IPS-NIHi11 (cell line): ENCODE measurements around the gene TERF2IP.
A peak's percentile ranks its signal among the peaks of the same experiment; 100 is the strongest.

Experiments
- DNase-seq: peaks from one replicate; pipeline ENCODE4 v3.0.0; 2012; ENCODE audit warnings: mixed read lengths, low spot score

The TERF2IP gene

DNA sequence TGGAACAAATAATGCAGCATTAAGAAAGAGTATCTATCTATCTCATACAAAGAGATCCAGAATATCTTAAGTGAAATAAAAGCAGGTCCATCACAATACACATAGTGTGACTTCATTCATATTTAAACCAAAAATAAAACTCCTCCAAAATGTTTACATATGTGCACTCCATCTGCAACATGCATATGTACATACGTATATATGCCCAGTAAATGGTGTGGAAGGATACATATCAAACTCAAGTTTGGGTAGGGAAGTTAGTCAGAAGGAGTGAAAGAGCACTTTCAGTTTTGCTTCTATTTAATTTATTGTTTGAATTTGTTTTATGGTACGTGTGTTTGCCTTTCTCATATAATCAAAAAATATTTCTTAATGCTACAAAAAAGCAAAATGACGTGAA is 12.5 kb upstream of the TERF2IP start:
- no peak for DNase-seq

DNA sequence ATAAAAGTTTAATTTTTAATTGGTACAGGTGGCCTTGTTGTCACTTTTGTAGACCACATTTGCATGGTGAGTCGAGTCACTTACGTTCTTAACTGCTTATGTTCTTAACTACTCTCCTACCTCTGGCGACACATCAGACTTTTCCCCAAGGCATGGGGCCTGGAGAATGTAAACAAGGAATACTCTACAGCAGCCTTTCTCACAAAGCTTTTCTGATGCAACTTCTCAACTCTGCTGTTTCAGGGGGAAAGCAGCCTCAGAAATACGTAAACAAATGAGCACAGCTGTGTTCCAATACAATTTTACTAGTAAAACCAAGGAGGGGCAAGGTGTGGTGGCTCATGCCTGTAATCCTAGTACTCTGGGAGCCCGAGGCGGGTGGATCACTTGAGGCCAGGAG is 7.0 kb upstream of the TERF2IP start:
- no peak for DNase-seq

DNA sequence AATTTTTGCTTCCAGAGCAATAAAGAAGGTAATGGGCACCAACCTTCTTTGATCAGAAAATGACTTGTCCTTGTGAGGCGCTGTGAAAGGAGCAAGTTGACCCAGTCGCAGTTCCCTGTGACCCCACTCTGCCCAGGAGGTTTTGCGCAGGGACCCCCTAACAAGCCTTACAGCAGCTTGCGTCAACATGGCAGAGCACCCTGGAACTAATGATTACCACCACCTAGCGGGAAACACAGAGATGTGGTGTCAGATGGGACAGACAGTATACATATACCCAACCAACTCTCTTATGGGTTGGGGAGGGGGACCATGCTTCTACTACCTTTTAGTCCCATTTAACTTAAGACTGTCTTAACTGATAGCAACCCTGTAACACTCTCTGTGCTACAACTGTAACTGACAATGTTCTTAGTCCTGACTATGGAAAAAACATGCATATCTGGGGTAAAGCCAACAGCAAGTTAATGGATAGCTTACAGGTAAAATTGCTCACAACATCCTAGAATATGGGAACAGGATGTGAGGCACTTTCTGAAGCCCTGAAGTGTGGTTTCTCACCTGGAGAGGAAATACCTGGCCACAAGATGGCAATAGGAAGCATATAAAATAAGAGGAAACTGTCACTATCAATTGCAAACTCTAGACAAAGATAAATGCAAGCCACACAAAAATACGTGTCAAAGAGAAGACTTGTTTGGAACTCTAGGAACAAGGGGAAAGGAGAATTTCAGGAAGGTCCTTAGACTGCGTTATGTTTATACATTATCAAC is 3.1 kb upstream of the TERF2IP start:
- DNase-seq: no peak

DNA sequence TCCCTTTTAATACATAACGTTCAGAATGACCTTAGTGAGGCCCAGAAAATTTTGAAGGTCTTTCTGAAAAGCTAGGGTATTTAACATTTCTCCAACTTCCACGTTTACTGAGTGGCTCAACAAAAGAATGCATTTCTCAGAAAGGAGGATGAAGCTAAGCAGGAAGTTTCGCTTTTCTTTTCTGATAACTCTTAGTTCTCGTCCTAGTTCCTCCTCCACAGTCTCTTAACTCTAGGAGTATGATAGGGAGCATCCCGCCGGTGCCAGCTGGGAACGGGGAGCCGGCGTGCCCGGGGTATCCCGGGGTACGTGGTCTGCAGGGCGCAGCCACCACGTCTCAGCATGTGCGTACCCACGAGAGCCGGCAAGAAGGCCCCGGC is 471 bp upstream of the TERF2IP start:
- DNase-seq: no peak

DNA sequence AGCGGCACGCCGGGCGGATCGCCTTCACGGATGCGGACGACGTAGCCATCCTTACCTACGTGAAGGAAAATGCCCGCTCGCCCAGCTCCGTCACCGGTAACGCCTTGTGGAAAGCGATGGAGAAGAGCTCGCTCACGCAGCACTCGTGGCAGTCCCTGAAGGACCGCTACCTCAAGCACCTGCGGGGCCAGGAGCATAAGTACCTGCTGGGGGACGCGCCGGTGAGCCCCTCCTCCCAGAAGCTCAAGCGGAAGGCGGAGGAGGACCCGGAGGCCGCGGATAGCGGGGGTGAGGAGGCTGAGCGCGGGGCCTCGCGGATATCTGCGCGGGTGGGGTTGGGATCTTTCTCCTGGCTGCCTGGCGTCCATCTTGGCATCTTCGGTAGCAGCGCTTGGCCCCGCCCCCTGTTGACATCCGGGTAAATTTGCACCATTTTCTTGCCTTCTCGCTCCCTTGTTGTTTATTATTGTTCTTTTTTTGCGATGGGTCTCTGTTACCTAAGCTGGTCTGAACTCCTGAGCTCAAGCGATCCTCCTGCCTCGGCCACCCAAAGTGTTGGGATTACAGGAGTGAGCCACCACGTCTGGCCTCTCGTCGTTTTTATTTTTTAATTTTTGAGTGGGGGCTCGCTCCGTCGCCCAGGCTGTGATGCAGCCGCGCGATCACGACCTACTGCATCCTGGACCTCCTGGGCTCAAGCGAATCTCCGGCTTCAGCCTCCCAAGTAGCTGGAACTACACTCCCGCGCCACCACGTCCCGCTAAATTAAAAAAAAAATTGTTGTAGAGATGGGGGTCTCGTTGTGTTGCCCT is 898 bp downstream of the TERF2IP start:
- peak; percentile 82 for DNase-seq

DNA sequence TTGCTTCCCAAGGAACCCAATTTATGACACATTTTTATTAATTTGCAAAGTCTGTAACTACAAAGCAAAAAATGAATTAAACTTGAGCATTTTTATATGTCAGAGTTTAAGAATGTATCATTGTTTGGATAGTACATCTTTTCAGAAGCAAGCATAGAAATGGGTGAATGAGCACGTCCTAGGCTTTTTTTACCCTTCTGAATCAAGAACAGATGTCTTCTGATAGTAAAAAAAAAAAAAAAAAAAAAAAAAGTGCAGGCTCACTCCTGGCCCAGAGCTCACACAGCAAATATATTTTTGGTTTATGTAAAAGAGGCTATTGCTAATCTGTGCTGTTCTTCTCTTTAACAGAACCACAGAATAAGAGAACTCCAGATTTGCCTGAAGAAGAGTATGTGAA is 6.3 kb downstream of the TERF2IP start:
- no peak for DNase-seq

DNA sequence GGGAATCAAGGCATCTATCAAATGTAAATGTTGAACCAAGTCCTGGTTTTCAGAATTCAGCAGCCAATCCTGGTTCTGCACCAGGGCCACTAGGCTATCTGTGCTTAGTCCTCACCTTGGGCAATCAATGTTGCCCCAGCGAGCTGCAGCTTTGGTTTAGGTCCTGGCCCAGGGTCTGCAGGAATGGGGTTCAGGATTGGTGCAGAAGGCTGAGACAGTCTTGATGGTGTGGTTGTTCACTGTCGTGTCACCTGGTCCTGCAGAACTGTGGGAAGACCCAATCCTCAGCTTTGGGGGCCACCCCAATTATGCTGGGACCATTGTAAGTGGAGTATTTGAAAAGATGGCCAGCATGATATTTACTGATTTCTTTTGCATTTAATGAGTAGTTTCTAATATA is 10.6 kb downstream of the TERF2IP start:
- DNase-seq: no peak

DNA sequence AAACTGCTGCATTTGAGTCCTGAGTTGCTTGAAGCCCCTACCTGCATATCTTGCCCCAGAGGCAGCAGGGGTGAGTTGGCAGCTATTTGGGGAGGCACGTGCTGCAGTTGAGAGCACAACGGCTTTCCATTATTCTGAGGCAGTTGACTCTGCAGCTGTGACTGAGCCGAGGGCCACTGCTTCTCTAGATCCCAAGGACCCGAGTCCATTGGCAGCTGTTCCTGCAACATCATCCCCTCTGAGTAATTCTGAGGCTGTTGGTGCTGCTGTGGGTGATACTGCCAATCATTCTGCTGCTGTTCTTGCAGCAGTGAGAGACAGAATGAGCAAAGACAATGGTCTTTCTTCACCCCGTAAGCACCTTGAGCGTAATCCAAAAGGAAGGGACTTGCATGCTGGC is 12.7 kb downstream of the TERF2IP start:
- DNase-seq: no peak

DNA sequence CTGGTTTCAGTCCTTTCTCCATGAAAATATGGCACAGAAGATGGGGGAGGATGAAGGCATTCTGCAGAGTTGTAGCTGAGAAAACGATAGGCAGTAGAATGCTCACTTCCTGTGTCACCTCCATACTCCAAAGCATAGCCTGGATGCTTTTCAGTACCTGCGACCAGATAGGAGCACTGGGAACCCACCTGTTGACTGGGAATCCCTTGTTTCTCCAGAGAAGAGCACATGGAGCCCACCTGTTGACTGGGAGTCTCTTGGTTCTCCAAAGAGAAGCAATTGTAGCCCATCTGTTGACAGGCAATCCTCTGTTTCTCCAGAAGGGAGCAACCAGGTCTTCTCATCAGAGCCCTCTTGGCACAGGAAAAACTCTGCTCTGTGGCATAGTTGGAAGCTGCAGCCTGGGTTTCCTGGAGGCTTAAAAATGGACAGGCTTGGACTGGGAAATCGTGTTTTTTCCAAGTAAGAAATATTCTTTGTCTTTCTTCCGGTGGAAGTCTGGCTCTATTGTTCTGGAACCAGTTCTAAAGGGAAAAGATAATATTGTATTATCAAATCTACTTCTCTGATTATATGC is 13.2 kb downstream of the TERF2IP start:
- DNase-seq: no peak

DNA sequence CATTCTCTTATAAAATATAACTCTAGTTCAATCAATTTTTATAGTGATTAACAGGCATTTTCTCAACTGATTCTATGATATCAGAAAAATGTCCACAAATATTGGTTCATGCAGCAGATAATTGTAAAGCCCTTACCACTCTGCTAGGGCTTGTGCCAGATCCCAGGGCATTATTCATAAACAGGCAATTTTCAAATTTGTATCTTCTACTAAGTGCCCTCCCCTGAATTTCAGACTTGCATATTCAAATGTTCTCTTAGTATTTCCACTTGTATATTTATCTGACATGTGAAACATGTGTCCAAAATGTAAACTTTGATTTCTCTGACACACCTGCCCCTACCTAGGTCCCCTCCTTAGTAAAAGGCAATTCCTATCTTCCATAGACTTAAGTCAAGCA is 19.9 kb downstream of the TERF2IP start:
- no peak for DNase-seq

DNA sequence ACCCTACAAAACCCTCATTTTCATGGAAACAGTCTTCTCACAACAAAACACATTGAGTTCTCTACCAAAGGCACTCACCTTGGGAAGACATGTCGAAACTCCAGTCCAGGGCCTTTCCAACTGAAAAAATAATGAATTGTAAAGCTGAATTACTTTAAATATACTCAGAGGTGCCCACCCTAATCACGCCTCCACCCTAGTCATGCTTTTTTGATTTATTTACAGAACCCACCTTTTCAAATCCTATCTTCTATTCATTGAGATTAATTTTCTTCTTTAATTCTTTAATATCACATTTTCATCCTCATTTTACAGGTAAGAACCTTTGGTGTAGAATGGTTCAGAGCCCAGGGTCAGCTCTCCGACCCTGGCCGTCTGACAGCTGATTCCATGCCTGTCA is 29.3 kb downstream of the TERF2IP start, which contains the start of gene CPHXL2:
CPHXL2 (minus strand) TSS at position 101 of the 400 bp plus-strand sequence; CDS start at position 91, 10 bp downstream.
- DNase-seq: no peak

DNA sequence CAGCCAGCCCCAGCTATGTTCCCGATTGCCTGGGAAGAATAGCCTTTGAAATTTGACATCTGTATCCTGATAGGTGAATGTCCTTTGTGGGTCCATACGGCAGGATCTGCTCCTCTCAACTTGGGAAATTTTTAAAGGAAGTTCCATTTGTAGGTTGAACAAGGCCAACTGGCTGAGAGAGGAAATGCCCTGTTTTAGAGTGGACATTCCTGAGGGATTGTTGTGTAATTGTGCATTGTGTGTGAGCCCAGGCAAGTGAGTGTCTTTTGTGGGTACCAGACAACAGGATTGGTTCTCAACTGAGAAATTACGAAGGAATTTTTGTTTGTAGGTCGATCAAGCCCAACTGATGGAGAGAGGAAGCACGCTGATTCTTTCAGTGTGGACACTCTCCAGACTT is 31.8 kb downstream of the TERF2IP start:
- no peak for DNase-seq

DNA sequence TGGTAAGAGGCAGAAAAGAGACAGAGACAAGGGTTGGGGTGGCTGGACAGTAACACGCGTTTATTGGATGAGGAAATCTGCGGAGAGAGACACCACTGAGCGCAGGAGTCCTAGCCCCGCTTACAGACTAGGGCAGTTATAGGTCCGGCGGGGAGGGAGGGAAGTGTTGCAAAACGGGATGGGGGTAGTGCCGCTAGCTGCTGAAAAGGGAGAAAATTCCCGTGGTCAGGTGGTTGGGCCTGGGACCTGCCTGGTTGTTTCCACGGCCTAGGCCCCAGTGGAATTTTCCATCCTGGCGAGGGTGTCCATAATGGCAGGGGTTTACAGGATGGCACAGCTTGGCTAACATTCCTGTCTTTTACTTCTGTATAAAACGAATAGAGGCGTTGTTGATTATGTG is 34.7 kb downstream of the TERF2IP start:
- DNase-seq: no peak

DNA sequence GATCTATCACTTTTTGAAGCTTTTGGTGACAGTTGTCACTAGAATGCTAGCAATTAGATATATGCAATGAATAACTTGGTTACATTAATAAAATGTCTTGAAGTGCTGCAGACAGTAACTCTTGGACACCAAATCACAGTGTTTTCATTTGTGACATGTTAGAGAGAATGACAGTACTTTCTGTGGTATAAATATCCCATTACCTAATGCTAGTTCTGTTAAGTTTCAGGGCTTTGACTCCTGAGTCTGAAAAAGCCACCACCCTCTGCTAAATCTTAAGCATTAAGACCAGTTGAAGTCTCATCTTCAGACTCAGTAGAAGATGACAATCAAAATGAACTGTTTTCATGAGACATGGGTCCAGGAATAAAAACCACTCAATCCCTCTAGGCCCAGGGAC is 39.8 kb downstream of the TERF2IP start:
- no peak for DNase-seq

DNA sequence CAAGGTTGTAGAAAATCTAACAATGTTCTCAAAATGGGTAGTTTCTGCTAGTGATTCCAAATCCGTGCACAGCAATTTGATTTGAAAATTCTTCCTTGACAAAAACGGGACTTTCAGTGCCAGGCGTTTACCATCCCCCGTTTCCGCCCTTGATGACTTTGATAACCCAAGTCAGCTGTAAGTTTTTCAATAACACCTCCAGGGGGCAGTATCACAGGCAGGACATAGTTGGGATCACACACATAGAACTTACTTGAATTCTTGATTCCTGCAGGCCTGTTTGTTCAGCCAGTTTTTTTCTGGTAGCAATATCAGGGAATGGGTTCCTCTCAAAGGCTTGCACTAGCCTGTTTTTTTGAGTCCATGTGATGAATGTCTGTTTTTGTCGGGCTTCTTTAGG is 48.1 kb downstream of the TERF2IP start:
- DNase-seq: peak; percentile 45

DNA sequence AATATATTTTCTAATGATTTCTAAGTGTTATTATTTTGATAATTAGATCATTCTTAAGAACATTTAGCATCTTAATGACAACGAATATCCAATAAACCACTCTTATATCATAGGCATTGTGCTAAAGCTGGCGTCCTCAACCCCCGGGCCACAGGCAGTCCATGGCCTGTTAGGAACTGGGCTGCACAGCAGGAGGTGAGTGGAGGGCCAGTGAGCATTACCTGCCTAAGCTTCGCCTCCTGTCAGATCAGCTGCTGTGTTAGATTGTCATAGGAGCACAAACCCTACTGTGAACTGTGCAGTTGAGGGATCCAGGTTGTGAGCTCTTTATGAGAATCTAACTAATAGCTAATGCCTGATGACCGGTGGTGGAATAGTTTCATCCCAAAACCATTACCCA is 50.0 kb downstream of the TERF2IP start:
- DNase-seq: no peak

DNA sequence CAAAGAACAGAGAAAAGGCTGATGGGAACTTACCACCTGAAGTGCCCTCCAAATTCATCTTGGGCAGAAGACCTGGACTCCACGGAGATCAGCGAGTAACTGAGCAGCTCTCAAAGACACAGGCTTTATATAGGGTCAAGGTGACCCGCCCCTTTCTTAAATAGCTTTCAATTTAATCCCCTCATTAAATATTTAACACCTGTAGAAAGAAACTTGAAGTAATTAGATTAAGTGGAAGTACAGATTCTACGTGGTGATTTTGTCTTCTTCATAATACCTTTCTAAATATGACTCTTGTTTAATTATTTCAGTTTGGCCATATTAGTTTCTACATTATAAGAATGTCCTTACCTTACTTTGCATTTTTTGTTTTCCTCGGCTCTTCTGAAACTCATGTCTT is 53.8 kb downstream of the TERF2IP start, which contains the start of gene DUXB:
DUXB (minus strand) TSS at position 101 of the 400 bp plus-strand sequence; CDS start at position 58, 43 bp downstream.
- no peak for DNase-seq

DNA sequence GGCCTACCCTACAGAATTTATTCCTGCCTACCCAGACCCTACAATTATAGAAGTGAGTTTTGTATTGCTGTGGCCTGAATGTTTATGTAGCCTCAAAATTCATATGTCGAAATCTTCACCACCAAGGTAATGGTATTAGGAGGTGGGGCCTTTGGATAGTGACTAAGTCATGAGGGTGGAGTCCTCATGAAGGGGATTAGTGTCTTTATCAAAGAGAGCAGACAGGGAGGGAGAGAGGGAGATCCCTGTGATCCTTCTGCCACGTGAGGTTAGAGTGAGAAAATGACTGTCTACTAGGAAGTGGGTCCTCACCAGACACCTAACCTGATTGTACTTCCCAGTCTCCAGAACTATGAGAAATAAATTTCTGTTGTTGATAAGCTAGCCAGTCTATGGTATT is 54.7 kb downstream of the TERF2IP start:
- DNase-seq: no peak

DNA sequence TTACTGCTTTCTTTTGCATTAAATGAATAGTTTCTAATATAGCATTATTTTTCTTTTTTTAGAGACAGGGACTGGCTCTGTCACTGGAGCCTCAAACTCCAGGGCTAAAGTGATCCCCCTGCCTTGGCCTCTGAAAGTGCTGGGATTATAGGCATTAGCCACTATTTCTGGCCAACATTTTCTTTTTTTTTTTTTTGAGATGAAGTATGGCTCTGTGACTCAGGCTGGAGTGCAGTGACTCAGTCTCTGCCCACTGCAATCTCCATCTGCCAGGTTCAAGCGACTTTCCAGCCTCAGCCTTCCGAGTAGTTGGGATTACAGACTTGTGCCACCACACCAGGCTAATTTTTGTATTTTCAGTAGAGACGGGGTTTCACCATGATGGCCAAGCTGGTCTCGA is 55.7 kb downstream of the TERF2IP start:
- DNase-seq: no peak
